Measurements from ENCODE around the gene BEX3. TPM values are rescaled to one million over a fixed set of nuclear protein-coding genes. Genes with fewer than 3 reads are reported as not detected.

BEX3 gene
- total and polyA plus RNA-seq, 10 donors = 35.3 to 127 (median 79.3) TPM

DNA sequence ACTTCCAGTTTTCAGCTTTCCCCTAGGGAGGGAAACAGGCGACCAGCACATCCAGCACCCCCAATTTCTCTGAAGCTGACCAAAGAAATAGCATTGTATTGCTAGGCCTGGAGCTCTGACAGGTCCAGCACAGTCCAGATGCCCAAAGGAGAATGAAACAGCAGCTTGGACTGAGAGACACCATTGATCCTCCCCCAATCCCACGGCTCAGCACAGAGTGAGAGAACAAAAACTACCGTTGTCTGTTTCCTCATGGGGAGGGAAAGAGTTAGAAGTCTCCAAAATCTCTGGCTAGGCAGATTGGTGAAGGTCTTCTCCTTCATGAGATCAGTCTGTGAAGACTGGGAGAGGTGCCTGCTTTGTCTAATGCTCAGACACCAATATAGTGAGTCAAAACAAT is 37.7 kb upstream of the BEX3 start:
- Histone ChIP-seq H3K36me3 (no peaks in the 10 kb centered on the region), H3K27ac (no peak overlapping the region), H3K27me3 (replicated peaks in 1 of 7) (peaks cover 0 to 5% (median 0%) of the 10 kb centered on the region in 7 donors), H3K4me3 (no peak overlapping the region), H3K9me3 (no peaks in the 10 kb centered on the region), H3K4me1 (no peaks in the 10 kb centered on the region)
- WGBS, 5 donors = 54 to 95% (median 73%) methylated on average over 2 to 3 of the region's 3 CpGs
- DNase-seq = no peak
- TF ChIP-seq POLR2A (IDR thresholded peaks at IDR 0.05) (no peak), POLR2AphosphoS5 (IDR thresholded peaks at IDR 0.05) (no peak)
- TF ChIP-seq, protein P1, sequence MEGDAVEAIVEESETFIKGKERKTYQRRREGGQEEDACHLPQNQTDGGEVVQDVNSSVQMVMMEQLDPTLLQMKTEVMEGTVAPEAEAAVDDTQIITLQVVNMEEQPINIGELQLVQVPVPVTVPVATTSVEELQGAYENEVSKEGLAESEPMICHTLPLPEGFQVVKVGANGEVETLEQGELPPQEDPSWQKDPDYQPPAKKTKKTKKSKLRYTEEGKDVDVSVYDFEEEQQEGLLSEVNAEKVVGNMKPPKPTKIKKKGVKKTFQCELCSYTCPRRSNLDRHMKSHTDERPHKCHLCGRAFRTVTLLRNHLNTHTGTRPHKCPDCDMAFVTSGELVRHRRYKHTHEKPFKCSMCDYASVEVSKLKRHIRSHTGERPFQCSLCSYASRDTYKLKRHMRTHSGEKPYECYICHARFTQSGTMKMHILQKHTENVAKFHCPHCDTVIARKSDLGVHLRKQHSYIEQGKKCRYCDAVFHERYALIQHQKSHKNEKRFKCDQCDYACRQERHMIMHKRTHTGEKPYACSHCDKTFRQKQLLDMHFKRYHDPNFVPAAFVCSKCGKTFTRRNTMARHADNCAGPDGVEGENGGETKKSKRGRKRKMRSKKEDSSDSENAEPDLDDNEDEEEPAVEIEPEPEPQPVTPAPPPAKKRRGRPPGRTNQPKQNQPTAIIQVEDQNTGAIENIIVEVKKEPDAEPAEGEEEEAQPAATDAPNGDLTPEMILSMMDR (IDR thresholded peaks at IDR 0.05 in 8 of 11, conservative IDR thresholded peaks at IDR 0.05 in 3 of 11) = no peak
- intact Hi-C loops (cut with DNase I; ENCODE audit: low total_unique reads) = no loop called here

DNA sequence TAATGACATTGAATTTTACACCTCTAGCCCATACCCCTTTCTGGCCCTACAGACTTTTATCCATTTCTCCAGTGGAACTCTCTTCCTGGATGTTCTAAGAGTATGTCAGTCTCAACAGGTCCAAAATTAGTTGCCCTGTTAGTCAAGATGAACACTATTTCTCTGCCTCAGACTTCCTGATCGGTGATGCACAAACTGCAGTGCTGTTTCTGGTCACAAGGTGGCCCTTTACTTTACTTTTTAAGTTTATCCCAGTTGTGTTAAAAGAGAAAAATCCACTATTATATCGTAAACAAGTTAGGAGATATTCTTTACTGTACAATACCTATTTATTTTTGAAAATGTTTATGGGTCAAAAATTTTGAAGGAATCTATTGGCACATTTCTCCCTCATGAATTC is 33.2 kb upstream of the BEX3 start:
- no peaks in the 10 kb centered on the region for H3K4me1 ChIP-seq
- no peak overlapping the region for H3K27ac ChIP-seq
- no peak for DNase-seq
- H3K9me3 ChIP-seq = no peaks in the 10 kb centered on the region
- 3 to 24% (median 6%) methylated on average over 2 of the region's 2 CpGs for WGBS, 5 donors
- H3K27me3 ChIP-seq (replicated peaks in 1 of 7) = peaks cover 0 to 16% (median 0%) of the 10 kb centered on the region in 7 donors
- TF ChIP-seq POLR2AphosphoS5 (IDR thresholded peaks at IDR 0.05) = no peak
- TF ChIP-seq POLR2A (IDR thresholded peaks at IDR 0.05) = no peak
- TF ChIP-seq, protein P1 (IDR thresholded peaks at IDR 0.05 in 8 of 11, conservative IDR thresholded peaks at IDR 0.05 in 3 of 11) = peak; percentile 22 to 71 (median 58)
- no peak overlapping the region for H3K4me3 ChIP-seq
- intact Hi-C loops (cut with DNase I; ENCODE audit: low total_unique reads) = loop anchor here (10.0 kb wide), 1 partner anchor 122 kb away; no protein-coding TSS in a partner anchor
- no peaks in the 10 kb centered on the region for H3K36me3 ChIP-seq

DNA sequence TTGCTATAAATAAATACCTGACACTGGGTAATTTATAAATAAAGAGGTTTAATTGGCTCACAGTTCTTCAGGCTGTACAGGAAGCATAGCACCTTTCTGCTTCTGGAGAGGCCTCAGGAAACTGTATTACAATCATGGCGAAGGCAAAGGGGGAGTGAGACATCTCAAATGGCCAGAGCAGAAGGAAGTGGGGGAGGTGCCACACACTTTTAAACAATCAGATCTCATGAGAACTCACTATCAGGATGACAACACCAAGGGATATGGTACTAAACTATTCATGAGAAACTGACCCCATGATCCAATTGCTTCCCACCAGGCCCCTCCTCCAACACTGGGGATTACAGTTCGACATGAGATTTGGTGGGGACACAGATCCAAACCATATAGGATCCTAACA is 31.7 kb upstream of the BEX3 start:
- 45 to 60% (median 54%) methylated on average over 2 of the region's 2 CpGs for WGBS, 5 donors

DNA sequence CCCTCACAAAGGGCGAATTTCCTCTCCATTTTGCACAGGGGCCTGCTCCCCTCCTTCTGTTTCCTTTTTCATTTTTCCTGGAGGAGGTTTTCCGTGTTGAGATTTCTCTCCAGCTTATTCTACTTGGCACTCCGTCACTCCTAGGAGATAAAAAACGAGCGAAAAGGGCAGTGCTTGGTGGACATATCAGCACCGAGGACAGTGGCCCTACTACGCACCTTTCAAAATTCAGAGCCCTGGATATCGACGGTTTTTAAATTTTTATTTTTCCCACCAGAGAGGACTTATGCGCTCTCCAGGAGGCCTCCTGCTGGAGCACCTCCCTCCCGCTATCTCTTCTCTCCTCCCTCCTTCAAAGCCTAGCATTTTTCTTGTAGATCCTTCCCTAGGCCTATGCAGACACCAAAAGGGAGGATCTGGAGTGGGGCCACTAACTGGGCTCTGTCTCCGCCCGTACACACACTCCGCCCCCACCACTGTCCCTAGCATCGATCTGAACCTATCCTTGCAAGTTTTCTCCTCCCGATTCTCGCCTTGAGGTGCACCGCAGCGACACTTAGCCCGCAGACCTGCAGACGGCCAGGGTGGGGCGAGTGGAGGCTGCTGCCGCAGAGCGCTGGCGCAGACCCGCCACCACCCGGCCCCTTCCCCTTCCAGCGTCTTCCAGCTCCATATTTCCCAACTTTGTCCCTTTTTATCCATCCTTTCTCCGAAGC is 28.5 kb upstream of the BEX3 start:
- intact Hi-C loops (cut with DNase I; ENCODE audit: low total_unique reads) = loop anchor here (10.0 kb wide), 1 partner anchor 117 kb away; no protein-coding TSS in a partner anchor
- DNase-seq = no peak
- no peak overlapping the region for H3K27ac ChIP-seq
- H3K36me3 ChIP-seq = no peaks in the 10 kb centered on the region
- no peak overlapping the region for H3K4me3 ChIP-seq
- no peaks in the 10 kb centered on the region for H3K4me1 ChIP-seq
- TF ChIP-seq, protein P1 (IDR thresholded peaks at IDR 0.05 in 8 of 11, conservative IDR thresholded peaks at IDR 0.05 in 3 of 11) = no peak
- TF ChIP-seq POLR2AphosphoS5 (IDR thresholded peaks at IDR 0.05) = no peak
- H3K9me3 ChIP-seq = no peaks in the 10 kb centered on the region
- H3K27me3 ChIP-seq (replicated peaks in 1 of 7) = peaks cover 0 to 21% (median 0%) of the 10 kb centered on the region in 7 donors
- WGBS, 5 donors = 65 to 90% (median 75%) methylated on average over 28 to 29 of the region's 29 CpGs

More for the DNA sequence above, 31.7 kb upstream of the BEX3 start:
- no peak overlapping the region for H3K27ac ChIP-seq
- no peaks in the 10 kb centered on the region for H3K9me3 ChIP-seq
- TF ChIP-seq, protein P1 (IDR thresholded peaks at IDR 0.05 in 8 of 11, conservative IDR thresholded peaks at IDR 0.05 in 3 of 11) = no peak
- TF ChIP-seq POLR2AphosphoS5 (IDR thresholded peaks at IDR 0.05) (no peak), POLR2A (IDR thresholded peaks at IDR 0.05) (no peak)
- intact Hi-C loops (cut with DNase I; ENCODE audit: low total_unique reads) = loop anchor here (10.0 kb wide), 1 partner anchor 120 kb away; no protein-coding TSS in a partner anchor
- H3K4me1 ChIP-seq = no peaks in the 10 kb centered on the region
- no peak overlapping the region for H3K4me3 ChIP-seq
- DNase-seq = no peak
- no peaks in the 10 kb centered on the region for H3K36me3 ChIP-seq
- peaks cover 0 to 21% (median 0%) of the 10 kb centered on the region in 7 donors for H3K27me3 ChIP-seq (replicated peaks in 1 of 7)

Measured in spleen (tissue), 11 donors.